Fibroblast of lung (primary cell): ENCODE measurements around the gene AP5M1. TPM values are rescaled to one million over a fixed set of nuclear protein-coding genes. Genes with fewer than 3 reads are reported as not detected.

Experiments used
- DNase-seq, 2 donors: peaks; one replicate each; pipeline versions ENCODE4 v3.0.0 to v3.0.0-alpha.2; 2010; ENCODE audit warnings: low read depth in 2 of 2
- H2AFZ ChIP-seq: 2 replicates; pipeline ENCODE4 v1.5.1; 2012; ENCODE audit warnings: low read length, control low read depth, inconsistent platforms
- H3K27ac ChIP-seq: 2 replicates; pipeline ENCODE4 v1.5.1; 2011; ENCODE audit warnings: low read length, control low read depth; ENCODE audit not compliant: insufficient read depth
- H3K27me3 ChIP-seq: 2 replicates; pipeline ENCODE4 v1.5.1; 2011; ENCODE audit warnings: mild to moderate bottlenecking, low read length; ENCODE audit not compliant: control insufficient read depth, insufficient read depth
- H3K36me3 ChIP-seq: 2 replicates; pipeline ENCODE4 v1.5.1; 2011; ENCODE audit warnings: low read length; ENCODE audit not compliant: control insufficient read depth, insufficient read depth
- H3K4me1 ChIP-seq: 2 replicates; pipeline ENCODE4 v1.5.1; 2011; ENCODE audit warnings: low read length; ENCODE audit not compliant: control insufficient read depth, insufficient read depth; ENCODE audit errors: extremely low read depth
- H3K4me2 ChIP-seq: 2 replicates; pipeline ENCODE4 v1.5.1; 2011; ENCODE audit warnings: low read length, control low read depth; ENCODE audit not compliant: insufficient read depth; ENCODE audit errors: extremely low read depth
- H3K4me3 ChIP-seq, 4 experiments: fragments of 200-600 bp in 1 of 4; sonication (generic) in 1 of 4; replicated peaks in 1 of 4; 2 replicates each; pipeline ENCODE4 v1.5.1; 2011 to 2016; ENCODE audit warnings: low read length in 4 of 4, low read depth in 3 of 4, mild to moderate bottlenecking in 3 of 4, control low read depth in 2 of 4, inconsistent platforms in 1 of 4, mixed read lengths in 1 of 4; ENCODE audit not compliant: insufficient read depth in 1 of 4; ENCODE audit errors: control extremely low read depth in 1 of 4
- H3K79me2 ChIP-seq: 2 replicates; pipeline ENCODE4 v1.5.1; 2012; ENCODE audit warnings: mild to moderate bottlenecking, low read length, inconsistent platforms; ENCODE audit not compliant: control insufficient read depth, insufficient read depth
- H3K9ac ChIP-seq: 2 replicates; pipeline ENCODE4 v1.5.1; 2011; ENCODE audit warnings: mild to moderate bottlenecking, low read length, control low read depth; ENCODE audit not compliant: insufficient read depth
- H3K9me3 ChIP-seq: 2 replicates; pipeline ENCODE4 v1.5.1; 2012; ENCODE audit warnings: low read depth, low read length; ENCODE audit not compliant: control insufficient read depth, insufficient read depth
- H4K20me1 ChIP-seq: 2 replicates; pipeline ENCODE4 v1.5.1; 2011; ENCODE audit warnings: low read length; ENCODE audit not compliant: control insufficient read depth, insufficient read depth; ENCODE audit errors: extremely low read depth
- CTCF ChIP-seq, 2 donors: IDR thresholded peaks in 1 of 2; conservative IDR thresholded peaks in 1 of 2; 1 replicate in 1 of 2; 2 replicates in 1 of 2; pipeline ENCODE4 v1.5.1; 2011 to 2012; ENCODE audit warnings: low read length in 2 of 2, control low read depth in 1 of 2, inconsistent platforms in 1 of 2, low read depth in 1 of 2, mild to moderate bottlenecking in 1 of 2
- EZH2 ChIP-seq: IDR thresholded peaks from 2 replicates; pipeline ENCODE4 v1.5.1; 2012; ENCODE audit warnings: low read length, control low read depth, mild to moderate bottlenecking; ENCODE audit errors: missing control alignments
- polyA plus RNA-seq, 2 donors: library from polyadenylated mRNA; depleted of rRNA in 1 of 2; stranded (reverse) in 1 of 2; unstranded in 1 of 2; fragments of >200 nt; gene quantifications; 2 replicates each; pipeline ENCODE4 v1.2.1, GENCODE V29; 2011 to 2012; ENCODE audit warnings: missing spikeins in 1 of 2
- total RNA-seq: library from RNA; depleted of rRNA; stranded (reverse); fragments of >200 nt; gene quantifications from 2 replicates; pipeline ENCODE4 v1.2.1, GENCODE V29; 2014

The AP5M1 gene
- total and polyA plus RNA-seq, 2 donors (not counting 1 experiment from before 2014, with no cell fraction given) = 15.2 to 40.2 TPM

GRCh38 chr14:57275023-57275664, 6.4 kb downstream of the AP5M1 start:
- Histone ChIP-seq H3K9me3 (no peaks in the 10 kb centered on the region), H3K27me3 (no peaks in the 10 kb centered on the region), H3K4me1 (no peaks in the 10 kb centered on the region), H3K27ac (no peak overlapping the region), H3K4me2 (no peak overlapping the region), H3K9ac (no peak overlapping the region), H3K4me3 (no peak overlapping the region), H2AFZ (no peak overlapping the region), H3K79me2 (peaks cover 32% of the 10 kb centered on the region), H3K36me3 (peaks cover 6% of the 10 kb centered on the region), H4K20me1 (no peaks in the 10 kb centered on the region)
- DNase-seq = peak in 1 of 2 donors; percentile 42
- no peak for TF ChIP-seq CTCF (conservative IDR thresholded peaks at IDR 0.05 in 1 of 2, IDR thresholded peaks at IDR 0.05 in 1 of 2; ENCODE audit: low read depth in 1 of 2, low read length in 2 of 2)
- no peak for TF ChIP-seq EZH2

- Histone ChIP-seq H3K79me2 (peaks cover 14% of the 10 kb centered on the region), H3K9ac (no peak overlapping the region), H3K9me3 (no peaks in the 10 kb centered on the region), H3K27ac (no peak overlapping the region), H3K4me2 (no peak overlapping the region), H2AFZ (no peak overlapping the region), H4K20me1 (no peaks in the 10 kb centered on the region), H3K4me1 (no peaks in the 10 kb centered on the region), H3K27me3 (no peaks in the 10 kb centered on the region), H3K36me3 (peaks cover 6% of the 10 kb centered on the region), H3K4me3 (no peak overlapping the region)
- no peak for DNase-seq
- TF ChIP-seq EZH2 (no peak), CTCF (conservative IDR thresholded peaks at IDR 0.05 in 1 of 2, IDR thresholded peaks at IDR 0.05 in 1 of 2; ENCODE audit: low read depth in 1 of 2, low read length in 2 of 2) (no peak)
Measured at GRCh38 chr14:57277062-57277461, 8.3 kb downstream of the AP5M1 start.

- no peaks in the 10 kb centered on the region for H3K4me1 ChIP-seq
- H3K79me2 ChIP-seq = no peaks in the 10 kb centered on the region
- H3K27me3 ChIP-seq = no peaks in the 10 kb centered on the region
- no peak overlapping the region for H3K4me2 ChIP-seq
- H3K36me3 ChIP-seq = no peaks in the 10 kb centered on the region
- no peaks in the 10 kb centered on the region for H3K9me3 ChIP-seq
- H4K20me1 ChIP-seq = no peaks in the 10 kb centered on the region
- no peak overlapping the region for H2AFZ ChIP-seq
- no peak overlapping the region for H3K27ac ChIP-seq
- DNase-seq = no peak
- H3K9ac ChIP-seq = no peak overlapping the region
- TF ChIP-seq CTCF (conservative IDR thresholded peaks at IDR 0.05 in 1 of 2, IDR thresholded peaks at IDR 0.05 in 1 of 2; ENCODE audit: low read depth in 1 of 2, low read length in 2 of 2) = no peak
- no peak for TF ChIP-seq EZH2
- H3K4me3 ChIP-seq = no peak overlapping the region
Measured at GRCh38 chr14:57287745-57288144, 19.0 kb downstream of the AP5M1 start.
